GM13977 (cell line): ENCODE results near the gene CLCN4.

Experiments used
- DNase-seq: peaks from one replicate; pipeline ENCODE4 v3.0.0; 2012; ENCODE audit warnings: low spot score
- in situ Hi-C: fragments of 300-500 bp; cut with MboI; formaldehyde crosslinking; loops from one replicate; pipeline ENCODE4 v1.12.0; 2022; ENCODE audit warnings: low sequenced_read_pairs, low pct_unique_long_range_greater_than_20kb, mixed read lengths, inconsistent platforms; ENCODE audit not compliant: unreplicated experiment
- TF ChIP-seq, protein P1 (sequence below): IDR thresholded peaks from 2 replicates; pipeline ENCODE4 v1.5.1; 2012; ENCODE audit warnings: mild to moderate bottlenecking, control low read depth; ENCODE audit not compliant: insufficient read depth; ENCODE audit errors: extremely low read depth, missing control alignments

Gene CLCN4

DNA sequence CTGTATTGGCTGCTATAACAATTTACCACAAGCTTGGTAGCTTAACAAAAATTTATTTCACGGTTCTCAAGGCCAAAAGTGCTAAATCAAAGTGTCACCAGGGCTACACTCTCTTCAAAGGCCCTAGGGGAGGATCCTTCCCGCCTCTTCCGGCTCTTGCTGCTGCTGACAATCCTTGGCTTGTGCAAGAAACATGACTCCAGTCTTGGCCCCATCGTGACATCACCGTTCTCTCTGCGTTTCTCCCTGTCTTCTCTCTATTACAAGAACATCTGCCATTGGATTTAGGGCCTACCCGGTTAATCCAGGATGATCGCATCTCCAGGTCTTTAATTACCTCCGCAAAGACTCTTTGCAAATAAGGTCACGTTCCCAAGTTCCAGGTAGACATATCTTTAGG is 10.4 kb upstream of the CLCN4 start:
- DNase-seq, result no peak
- in situ Hi-C loops, result no loop called here
- TF ChIP-seq, protein P1, sequence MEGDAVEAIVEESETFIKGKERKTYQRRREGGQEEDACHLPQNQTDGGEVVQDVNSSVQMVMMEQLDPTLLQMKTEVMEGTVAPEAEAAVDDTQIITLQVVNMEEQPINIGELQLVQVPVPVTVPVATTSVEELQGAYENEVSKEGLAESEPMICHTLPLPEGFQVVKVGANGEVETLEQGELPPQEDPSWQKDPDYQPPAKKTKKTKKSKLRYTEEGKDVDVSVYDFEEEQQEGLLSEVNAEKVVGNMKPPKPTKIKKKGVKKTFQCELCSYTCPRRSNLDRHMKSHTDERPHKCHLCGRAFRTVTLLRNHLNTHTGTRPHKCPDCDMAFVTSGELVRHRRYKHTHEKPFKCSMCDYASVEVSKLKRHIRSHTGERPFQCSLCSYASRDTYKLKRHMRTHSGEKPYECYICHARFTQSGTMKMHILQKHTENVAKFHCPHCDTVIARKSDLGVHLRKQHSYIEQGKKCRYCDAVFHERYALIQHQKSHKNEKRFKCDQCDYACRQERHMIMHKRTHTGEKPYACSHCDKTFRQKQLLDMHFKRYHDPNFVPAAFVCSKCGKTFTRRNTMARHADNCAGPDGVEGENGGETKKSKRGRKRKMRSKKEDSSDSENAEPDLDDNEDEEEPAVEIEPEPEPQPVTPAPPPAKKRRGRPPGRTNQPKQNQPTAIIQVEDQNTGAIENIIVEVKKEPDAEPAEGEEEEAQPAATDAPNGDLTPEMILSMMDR, result no peak

DNA sequence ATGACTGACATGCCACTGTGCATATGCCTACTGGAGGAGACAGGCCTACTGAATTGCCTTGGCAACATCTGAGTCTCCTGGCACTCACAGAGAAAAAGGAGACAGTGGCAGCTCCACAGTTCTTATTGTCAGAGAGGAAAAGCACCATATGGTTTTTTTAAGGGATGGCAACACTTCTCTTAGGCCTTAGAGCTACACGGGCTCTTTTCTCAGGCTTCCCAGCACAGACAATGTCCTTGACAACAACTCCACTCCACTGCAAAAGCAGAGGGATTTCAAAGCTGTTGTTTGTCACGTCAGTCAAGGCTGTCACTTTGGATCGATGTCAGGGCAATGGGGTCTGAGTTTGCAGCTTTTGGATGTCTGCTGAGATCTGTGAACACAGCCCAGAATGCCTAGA is 4.7 kb upstream of the CLCN4 start:
- TF ChIP-seq, protein P1, result no peak
- in situ Hi-C loops, result no loop called here
- DNase-seq, result no peak

- DNase-seq, result no peak
- in situ Hi-C loops, result no loop called here
- TF ChIP-seq, protein P1, result no peak
Measured at GRCh38 chrX:10155137-10155536, 1.6 kb upstream of the CLCN4 start.

GRCh38 chrX:10157032-10157341 is 212 bp downstream of the CLCN4 start:
- in situ Hi-C loops, result no loop called here
- DNase-seq, result no peak
- TF ChIP-seq, protein P1, result no peak

DNA sequence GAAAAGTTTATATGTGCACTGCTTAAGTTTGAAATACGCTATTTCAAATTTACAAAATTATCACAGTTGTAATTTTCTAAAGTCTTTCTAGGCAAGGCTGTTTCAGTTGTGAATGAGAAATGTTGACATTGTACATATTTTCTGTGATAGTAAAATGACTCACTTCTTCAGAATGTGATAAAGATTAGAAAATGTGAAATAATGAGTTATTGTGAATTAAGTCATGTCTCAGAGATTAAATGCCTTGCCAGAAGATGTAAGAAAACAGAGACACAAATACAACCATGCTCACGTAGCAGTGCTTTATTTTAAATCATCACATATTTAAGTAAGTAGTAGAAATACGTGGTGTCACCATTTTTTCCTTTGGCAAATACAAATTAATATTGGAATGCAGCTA is 768 bp downstream of the CLCN4 start:
- DNase-seq, result no peak
- in situ Hi-C loops, result no loop called here

DNA sequence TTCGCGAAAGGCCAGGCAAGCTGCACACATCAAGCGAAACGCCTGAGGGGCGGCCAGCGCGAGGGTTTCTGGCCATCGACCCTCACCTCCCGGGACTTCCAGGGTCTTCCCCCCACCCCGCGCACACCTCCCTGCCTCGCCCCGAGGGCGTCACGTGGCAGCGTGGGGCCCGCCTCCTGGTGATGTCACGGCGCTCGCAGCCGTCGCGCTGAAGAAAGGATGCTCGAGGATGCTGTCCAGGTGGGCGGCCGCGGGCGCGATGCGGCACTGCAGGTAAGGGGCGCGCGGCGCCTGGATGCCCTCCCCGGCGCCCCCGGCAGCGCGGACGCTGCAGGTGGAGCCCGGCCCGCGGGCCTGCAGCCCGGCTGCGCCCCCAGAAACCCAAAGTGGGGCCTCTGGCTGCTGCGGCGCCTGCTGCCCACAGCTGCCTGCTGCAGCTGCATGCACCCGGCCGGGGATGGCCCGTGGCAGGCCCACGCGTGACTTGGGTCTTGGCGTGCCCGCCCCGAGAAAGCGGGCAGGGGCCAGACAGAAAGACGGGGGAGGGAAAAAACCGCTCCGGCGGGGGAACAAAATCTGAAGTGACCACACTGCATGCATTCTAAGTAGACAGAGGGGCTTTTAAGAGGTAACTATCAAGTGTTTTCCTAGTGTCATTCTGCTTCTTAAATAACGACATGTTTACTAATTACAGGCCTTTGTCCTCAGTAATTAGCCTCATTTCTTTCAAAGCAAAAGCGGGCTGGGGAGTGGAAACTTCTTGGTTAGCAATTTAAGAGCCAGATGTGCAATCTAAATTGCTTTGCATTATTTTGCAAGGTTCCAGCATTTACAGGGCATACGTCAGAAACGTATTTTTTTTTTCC is 1.7 kb downstream of the CLCN4 start:
- in situ Hi-C loops, result no loop called here
- DNase-seq, result no peak
- TF ChIP-seq, protein P1, result no peak

More for the DNA sequence above, 768 bp downstream of the CLCN4 start:
- TF ChIP-seq, protein P1, result no peak

DNA sequence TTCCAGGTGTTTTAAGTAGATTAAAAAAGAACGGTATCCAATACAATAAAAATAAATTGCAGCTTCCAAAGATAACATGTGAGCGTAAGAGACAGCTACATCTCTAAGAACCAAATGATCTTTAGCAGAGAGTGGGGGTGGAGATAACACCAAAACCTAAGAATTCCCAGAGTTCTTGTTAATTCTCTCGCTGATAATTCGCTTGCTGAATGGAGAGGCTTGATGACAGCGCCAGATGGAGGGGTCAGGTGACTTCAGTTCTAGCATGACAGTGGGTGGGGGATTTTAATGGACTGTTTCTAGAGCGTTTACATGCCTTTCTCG is 2.3 kb downstream of the CLCN4 start:
- in situ Hi-C loops, result no loop called here
- DNase-seq, result no peak
- TF ChIP-seq, protein P1, result no peak
